CD14-positive monocyte (primary cell): ENCODE measurements around the gene CELF4. TPM values are rescaled to one million over a fixed set of nuclear protein-coding genes. Genes with fewer than 3 reads are reported as not detected.

ENCODE experiments used
- DNase-seq, 3 donors: peaks; one replicate each; pipeline ENCODE4 v3.0.0-alpha.2; 2011 to 2022
- H2AFZ ChIP-seq: 2 replicates; pipeline ENCODE4 v1.6.0; 2012; ENCODE audit warnings: mild to moderate bottlenecking, low read depth, low read length, inconsistent platforms; ENCODE audit not compliant: insufficient read depth, poor library complexity, severe bottlenecking
- H3K27ac ChIP-seq, 2 donors: 1 replicate in 1 of 2; 2 replicates in 1 of 2; pipeline ENCODE4 v1.5.1; 2012 to 2013; ENCODE audit warnings: low read length in 2 of 2, control low read depth in 1 of 2, inconsistent platforms in 1 of 2, low read depth in 1 of 2, mild to moderate bottlenecking in 1 of 2
- H3K27me3 ChIP-seq, 2 donors: one replicate each; pipeline versions ENCODE4 v1.6.0 to v1.6.1; 2011 to 2013; ENCODE audit warnings: low read length in 2 of 2; ENCODE audit not compliant: control insufficient read depth in 2 of 2, insufficient read depth in 2 of 2
- H3K36me3 ChIP-seq, 2 donors: replicated peaks in 1 of 2; 1 replicate in 1 of 2; 2 replicates in 1 of 2; pipeline versions ENCODE4 v1.5.1 to v1.6.1; 2012 to 2013; ENCODE audit warnings: low read length in 2 of 2, control low read depth in 1 of 2, inconsistent platforms in 1 of 2, mild to moderate bottlenecking in 1 of 2; ENCODE audit not compliant: insufficient read depth in 2 of 2, control insufficient read depth in 1 of 2
- H3K4me1 ChIP-seq, 2 donors: 1 replicate in 1 of 2; 2 replicates in 1 of 2; pipeline versions ENCODE4 v1.5.1 to v1.6.1; 2012 to 2013; ENCODE audit warnings: low read length in 2 of 2, control low read depth in 1 of 2, inconsistent platforms in 1 of 2, mild to moderate bottlenecking in 1 of 2, moderate library complexity in 1 of 2; ENCODE audit not compliant: insufficient read depth in 2 of 2, control insufficient read depth in 1 of 2
- H3K4me2 ChIP-seq: replicated peaks from 2 replicates; pipeline ENCODE3; 2012; ENCODE audit warnings: low read length, moderate library complexity, mild to moderate bottlenecking; ENCODE audit not compliant: poor library complexity, severe bottlenecking; ENCODE audit errors: extremely low read depth
- H3K4me3 ChIP-seq, 3 experiments: fragments of 200-600 bp in 1 of 3; sonication (generic) in 1 of 3; replicated peaks in 1 of 3; 1 replicate in 2 of 3; 2 replicates in 1 of 3; pipeline ENCODE4 v1.5.1; 2011 to 2013; ENCODE audit warnings: low read length in 3 of 3, mild to moderate bottlenecking in 3 of 3, control low read depth in 2 of 3, low read depth in 2 of 3, inconsistent platforms in 1 of 3, moderate library complexity in 1 of 3
- H3K79me2 ChIP-seq: 2 replicates; pipeline ENCODE4 v1.6.0; 2012; ENCODE audit warnings: mild to moderate bottlenecking, control low read depth, inconsistent platforms, low read length, moderate library complexity; ENCODE audit not compliant: insufficient read depth
- H3K9ac ChIP-seq: 2 replicates; pipeline ENCODE4 v1.6.0; 2017; ENCODE audit warnings: low read length, mild to moderate bottlenecking; ENCODE audit not compliant: insufficient read depth, poor library complexity, severe bottlenecking
- H3K9me3 ChIP-seq, 2 donors: replicated peaks in 1 of 2; 1 replicate in 1 of 2; 2 replicates in 1 of 2; pipeline versions ENCODE4 v1.5.1 to v1.6.1; 2012 to 2013; ENCODE audit warnings: low read length in 2 of 2, control low read depth in 1 of 2; ENCODE audit not compliant: control insufficient read depth in 1 of 2, insufficient read depth in 1 of 2
- H4K20me1 ChIP-seq: 2 replicates; pipeline ENCODE4 v1.6.0; 2012; ENCODE audit warnings: mild to moderate bottlenecking, low read length, control low read depth, moderate library complexity; ENCODE audit not compliant: insufficient read depth
- H3K27ac Mint-ChIP-seq, 7 donors: one replicate each; pipeline ENCODE4 v1.8.0; 2020; ENCODE audit warnings: mild to moderate bottlenecking in 7 of 7, mixed read lengths in 7 of 7, moderate library complexity in 6 of 7, inconsistent platforms in 2 of 7
- H3K27me3 Mint-ChIP-seq, 3 donors: one replicate each; pipeline ENCODE4 v1.8.0; 2021 to 2022; ENCODE audit warnings: low read depth in 3 of 3, mild to moderate bottlenecking in 3 of 3, mixed read lengths in 3 of 3, moderate library complexity in 3 of 3, inconsistent platforms in 1 of 3
- H3K36me3 Mint-ChIP-seq, 2 donors: one replicate each; pipeline ENCODE4 v1.8.0; 2020; ENCODE audit warnings: mixed read lengths in 2 of 2, inconsistent platforms in 1 of 2, mild to moderate bottlenecking in 1 of 2
- H3K4me1 Mint-ChIP-seq: one replicate; pipeline ENCODE4 v1.8.0; 2020; ENCODE audit warnings: mild to moderate bottlenecking, mixed read lengths
- H3K4me3 Mint-ChIP-seq, 2 donors: one replicate each; pipeline ENCODE4 v1.8.0; 2020; ENCODE audit warnings: mild to moderate bottlenecking in 2 of 2, mixed read lengths in 2 of 2, moderate library complexity in 1 of 2
- H3K9me3 Mint-ChIP-seq, 7 donors: one replicate each; pipeline ENCODE4 v1.8.0; 2020 to 2022; ENCODE audit warnings: mixed read lengths in 7 of 7, mild to moderate bottlenecking in 6 of 7, moderate library complexity in 6 of 7, inconsistent platforms in 2 of 7
- CTCF ChIP-seq: fragments of 200-600 bp; IDR thresholded peaks from one replicate; pipeline ENCODE4 v1.8.0; 2022; ENCODE audit warnings: antibody characterized with exemption, mild to moderate bottlenecking
- WGBS: methylation state at CpG from one replicate; pipeline ENCODE4 v1.1.5; 2013; ENCODE audit warnings: missing lambda C conversion rate; ENCODE audit not compliant: insufficient coverage; 5-methylcytosine and 5-hydroxymethylcytosine counted together
- intact Hi-C, 2 donors: fragments of 100-400 bp; cut with micrococcal nuclease; formaldehyde crosslinking; loops; one replicate each; pipeline versions ENCODE4 v1.15.0 to v1.15.1; 2023
- polyA plus RNA-seq, 3 donors: library from polyadenylated mRNA; depleted of rRNA in 1 of 3; unstranded in 2 of 3; stranded (reverse) in 1 of 3; fragments of 300-500 nt in 2 of 3; fragments of >200 nt in 1 of 3; fragmentation: Illumina TruSeq in 2 of 3; gene quantifications; 1 replicate in 2 of 3; 2 replicates in 1 of 3; pipeline ENCODE4 v1.2.3, GENCODE V29; 2012 to 2021

CELF4 gene
- polyA plus RNA-seq, 3 donors = not detected

DNA sequence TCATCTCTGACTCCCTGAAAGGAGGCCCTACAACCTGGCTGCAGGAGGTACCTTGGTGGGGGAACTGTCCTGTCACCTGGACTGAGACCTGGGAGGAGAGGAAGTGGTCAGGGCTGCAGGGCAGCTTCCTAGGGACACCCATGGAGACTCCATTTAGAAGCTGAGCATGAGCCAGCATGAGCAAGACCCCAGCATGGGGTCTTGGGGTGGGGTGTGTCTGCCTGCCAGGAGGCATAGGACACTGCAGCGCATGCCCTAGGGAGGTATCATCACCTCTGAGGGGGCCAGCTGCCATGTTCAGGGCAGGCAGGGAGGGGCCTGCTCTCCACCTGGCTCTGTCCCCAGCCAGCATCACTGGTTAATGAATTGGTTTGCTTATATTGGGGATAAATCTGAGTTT, 249.7 kb downstream of the CELF4 start:
- H3K9me3 Mint-ChIP-seq = peaks cover 0 to 3% (median 0%) of the 10 kb centered on the region in 7 donors
- WGBS = 100% methylated on average over 1 of the region's 1 CpG
- H3K27ac ChIP-seq = no peak overlapping the region
- no peaks in the 10 kb centered on the region for H3K27me3 ChIP-seq
- DNase-seq = no peak
- H3K36me3 ChIP-seq = no peaks in the 10 kb centered on the region
- no peak overlapping the region for H3K4me2 ChIP-seq
- no peaks in the 10 kb centered on the region for H3K4me1 ChIP-seq
- H3K4me1 Mint-ChIP-seq = no peaks in the 10 kb centered on the region
- peaks cover 3 to 6% (median 3%) of the 10 kb centered on the region in 3 donors for H3K27me3 Mint-ChIP-seq
- no peak overlapping the region for H3K27ac Mint-ChIP-seq
- no peaks in the 10 kb centered on the region for H3K9me3 ChIP-seq
- H3K36me3 Mint-ChIP-seq = no peaks in the 10 kb centered on the region
- intact Hi-C loops = no loop called here
- no peak for TF ChIP-seq CTCF
- H3K9ac ChIP-seq = no peak overlapping the region
- H3K79me2 ChIP-seq = no peaks in the 10 kb centered on the region
- H3K4me3 Mint-ChIP-seq = no peak overlapping the region
- H4K20me1 ChIP-seq = no peaks in the 10 kb centered on the region
- no peak overlapping the region for H2AFZ ChIP-seq
- no peak overlapping the region for H3K4me3 ChIP-seq

DNA sequence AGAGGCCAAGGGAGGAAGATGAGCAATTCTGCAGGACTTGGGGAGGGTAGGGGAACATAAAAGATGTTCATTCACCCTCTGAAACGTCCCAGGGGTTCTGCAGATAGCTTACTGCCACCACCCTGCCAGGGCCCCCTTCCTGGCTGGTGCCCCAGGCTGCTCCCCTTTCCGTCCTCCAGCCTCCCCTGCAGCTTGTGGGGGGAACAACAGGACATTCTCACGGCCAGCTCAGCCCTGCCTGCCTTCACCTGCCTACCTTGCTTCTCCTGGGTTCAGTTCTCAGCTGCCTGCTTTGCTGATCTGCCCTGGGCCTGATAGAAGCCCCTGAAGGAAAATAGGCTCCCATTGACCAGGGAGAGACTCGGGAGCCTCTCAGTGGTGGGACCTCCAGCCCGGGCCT, 251.1 kb downstream of the CELF4 start:
- Mint-ChIP-seq H3K27me3 (peaks cover 3 to 6% (median 6%) of the 10 kb centered on the region in 3 donors), H3K4me3 (no peak overlapping the region), H3K36me3 (no peaks in the 10 kb centered on the region), H3K9me3 (peaks cover 0 to 3% (median 0%) of the 10 kb centered on the region in 7 donors), H3K27ac (no peak overlapping the region), H3K4me1 (no peaks in the 10 kb centered on the region)
- TF ChIP-seq CTCF = no peak
- Histone ChIP-seq H3K4me1 (no peaks in the 10 kb centered on the region), H3K9ac (no peak overlapping the region), H3K27me3 (no peaks in the 10 kb centered on the region), H4K20me1 (no peaks in the 10 kb centered on the region), H3K36me3 (no peaks in the 10 kb centered on the region), H3K4me2 (no peak overlapping the region), H3K9me3 (no peaks in the 10 kb centered on the region), H3K4me3 (no peak overlapping the region), H3K27ac (no peak overlapping the region), H2AFZ (no peak overlapping the region), H3K79me2 (no peaks in the 10 kb centered on the region)
- intact Hi-C loops = no loop called here
- no peak for DNase-seq
- WGBS = 74% methylated on average over 3 of the region's 5 CpGs
